ENCODE results near the gene B4GALT2.

DNA sequence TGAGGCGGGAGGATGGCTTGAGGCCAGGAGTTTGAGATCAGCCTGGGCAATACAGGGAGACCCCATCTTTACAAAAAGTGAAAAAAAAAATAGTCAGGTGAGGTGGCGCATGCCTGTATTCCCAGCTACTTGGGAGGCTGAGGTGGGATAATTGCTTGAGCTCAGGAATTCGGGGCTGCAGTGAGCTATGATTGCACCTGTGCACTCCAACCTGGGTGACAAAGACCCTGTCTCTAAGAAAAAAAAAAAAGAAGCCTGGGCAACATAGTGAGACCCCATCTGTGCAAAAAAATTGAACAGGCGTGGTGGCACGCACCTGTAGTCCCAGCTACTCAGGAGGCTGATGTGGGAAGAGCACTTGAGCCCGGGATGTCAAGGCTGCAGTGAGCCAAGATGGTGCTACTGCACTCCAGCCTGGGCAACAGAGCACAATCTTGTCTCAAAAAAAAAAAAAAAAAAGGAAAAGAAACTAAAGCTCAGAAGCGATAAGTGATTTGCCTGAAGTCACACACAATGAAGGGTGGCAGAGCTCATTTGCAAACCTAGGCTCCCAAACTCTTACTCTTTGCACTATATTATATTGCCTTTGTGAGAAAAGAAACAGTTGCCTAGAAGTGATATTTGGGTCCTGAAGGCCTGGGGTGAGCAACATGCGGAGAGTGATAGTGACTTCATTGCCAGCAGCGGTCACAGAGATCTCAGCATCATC lies 14.3 kb downstream of the B4GALT2 start:
- TF ChIP-seq POLR2AphosphoS5 (IDR thresholded peaks at IDR 0.05) (no peak), CTCF (IDR thresholded peaks at IDR 0.05) (no peak)

All from upper lobe of left lung (tissue), 4 donors.